Stimulated activated CD8-positive, alpha-beta memory T cell treated with anti-CD3 and anti-CD28 coated beads, Interleukin-15, amount 100 ng/mL, for 1 hour (primary cell): ENCODE data around the gene ZW10.

Experiments
- DNase-seq: peaks from one replicate; pipeline ENCODE4 v3.0.0-alpha.2; 2020; ENCODE audit warnings: low read depth

Gene ZW10

GRCh38 chr11:113697756-113698407 is 75.6 kb downstream of the ZW10 start:
- no peak for DNase-seq

GRCh38 chr11:113697111-113697510 is 76.4 kb downstream of the ZW10 start:
- no peak for DNase-seq

GRCh38 chr11:113695207-113695606 is 78.3 kb downstream of the ZW10 start:
- DNase-seq: no peak

- no peak for DNase-seq
These were observed 79.1 kb downstream of the ZW10 start for GRCh38 chr11:113694390-113694789.

GRCh38 chr11:113693030-113693429 is 80.5 kb downstream of the ZW10 start:
- DNase-seq: no peak

GRCh38 chr11:113690619-113691569 is 82.6 kb downstream of the ZW10 start:
- no peak for DNase-seq

- no peak for DNase-seq
These were observed 83.5 kb downstream of the ZW10 start for GRCh38 chr11:113689768-113690618.

- no peak for DNase-seq
These were observed 87.7 kb downstream of the ZW10 start for GRCh38 chr11:113685654-113686359.

GRCh38 chr11:113684496-113684895 is 89.0 kb downstream of the ZW10 start:
- no peak for DNase-seq

- DNase-seq: no peak
These were observed 89.9 kb downstream of the ZW10 start for GRCh38 chr11:113683481-113684046.
